Measurements from ENCODE around the gene SH3D21.

DNA sequence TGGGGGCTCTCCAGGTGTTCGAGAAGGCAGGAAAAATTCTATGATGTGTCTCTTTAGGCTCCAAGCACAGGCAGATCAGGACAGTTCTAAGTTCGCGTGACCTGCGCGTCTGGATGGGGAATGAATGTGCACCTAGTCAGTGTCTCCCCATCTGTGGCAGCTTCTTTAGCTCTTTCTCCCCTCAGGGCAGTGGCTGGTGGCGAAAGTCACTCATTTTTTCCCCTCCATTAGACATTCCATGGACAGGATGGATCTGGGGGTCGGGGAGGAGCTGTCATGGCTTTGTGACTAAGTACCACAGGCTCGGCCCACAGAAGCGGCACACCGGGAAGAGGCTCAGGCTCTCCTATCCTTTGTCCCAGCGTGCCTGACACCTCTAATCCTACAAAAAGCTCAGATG, 48.3 kb downstream of the SH3D21 start:
- TF ChIP-seq, protein P1, sequence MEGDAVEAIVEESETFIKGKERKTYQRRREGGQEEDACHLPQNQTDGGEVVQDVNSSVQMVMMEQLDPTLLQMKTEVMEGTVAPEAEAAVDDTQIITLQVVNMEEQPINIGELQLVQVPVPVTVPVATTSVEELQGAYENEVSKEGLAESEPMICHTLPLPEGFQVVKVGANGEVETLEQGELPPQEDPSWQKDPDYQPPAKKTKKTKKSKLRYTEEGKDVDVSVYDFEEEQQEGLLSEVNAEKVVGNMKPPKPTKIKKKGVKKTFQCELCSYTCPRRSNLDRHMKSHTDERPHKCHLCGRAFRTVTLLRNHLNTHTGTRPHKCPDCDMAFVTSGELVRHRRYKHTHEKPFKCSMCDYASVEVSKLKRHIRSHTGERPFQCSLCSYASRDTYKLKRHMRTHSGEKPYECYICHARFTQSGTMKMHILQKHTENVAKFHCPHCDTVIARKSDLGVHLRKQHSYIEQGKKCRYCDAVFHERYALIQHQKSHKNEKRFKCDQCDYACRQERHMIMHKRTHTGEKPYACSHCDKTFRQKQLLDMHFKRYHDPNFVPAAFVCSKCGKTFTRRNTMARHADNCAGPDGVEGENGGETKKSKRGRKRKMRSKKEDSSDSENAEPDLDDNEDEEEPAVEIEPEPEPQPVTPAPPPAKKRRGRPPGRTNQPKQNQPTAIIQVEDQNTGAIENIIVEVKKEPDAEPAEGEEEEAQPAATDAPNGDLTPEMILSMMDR (IDR thresholded peaks at IDR 0.05; ENCODE audit: poor library complexity, severe bottlenecking), result no peak
- TF ChIP-seq POLR2AphosphoS5 (IDR thresholded peaks at IDR 0.05), result no peak
- no peak for TF ChIP-seq SMC3 (conservative IDR thresholded peaks at IDR 0.05; ENCODE audit: poor library complexity)
- no peak for TF ChIP-seq MXI1 (conservative IDR thresholded peaks at IDR 0.05; ENCODE audit: poor library complexity, severe bottlenecking)
- no peak for TF ChIP-seq TAF1 (IDR thresholded peaks at IDR 0.05; ENCODE audit: low read depth)

All from neural cell (in vitro differentiated cells).